ENCODE results near the gene NR6A1.

Gene NR6A1

DNA sequence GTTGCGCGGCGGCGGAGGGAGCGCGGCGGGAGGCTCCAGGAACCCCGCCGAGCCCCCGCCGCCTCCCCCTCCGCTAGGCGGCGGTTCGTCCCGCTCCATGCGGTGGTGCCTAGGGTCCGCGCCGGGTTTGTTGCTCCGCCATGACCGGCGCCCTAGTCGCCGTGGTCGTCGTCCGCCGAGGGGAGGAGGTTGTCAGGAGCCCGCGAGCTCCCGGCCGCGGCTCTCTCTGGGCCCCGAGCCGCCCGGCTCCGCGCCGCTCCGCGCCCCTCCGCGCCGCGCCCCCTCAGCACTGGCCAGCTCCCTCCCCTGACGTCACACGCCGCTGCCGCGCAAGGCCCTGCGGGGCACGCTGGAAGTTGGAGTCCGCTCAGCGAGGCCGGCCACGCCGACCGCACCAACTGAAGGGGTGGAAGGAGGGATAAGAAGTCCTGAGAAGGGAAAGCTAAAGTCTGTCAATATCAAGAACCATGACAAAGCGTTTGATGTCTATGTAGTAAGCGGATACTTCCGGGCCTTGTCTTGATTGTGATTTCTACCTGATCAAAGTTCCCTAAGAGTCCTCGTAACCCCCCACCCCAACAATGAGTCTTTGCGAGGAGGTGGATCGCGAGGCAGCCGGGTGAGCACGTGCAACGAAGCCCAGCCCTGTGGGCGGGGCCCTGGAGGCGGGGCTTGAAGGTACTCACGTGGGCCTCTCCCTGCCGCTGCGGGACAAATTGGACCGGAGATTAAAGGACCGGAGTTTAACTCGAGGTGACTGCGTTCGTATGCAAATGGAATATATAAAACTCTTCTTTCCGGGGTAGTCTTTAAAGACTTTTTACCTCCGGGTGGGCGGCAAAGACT, at the start of gene NR6A1:
TSS of gene NR6A1 (minus strand) at position 291 of the 846 bp plus-strand sequence.
- peak; percentile 96 for DNase-seq (ENCODE audit: low spot score)

DNA sequence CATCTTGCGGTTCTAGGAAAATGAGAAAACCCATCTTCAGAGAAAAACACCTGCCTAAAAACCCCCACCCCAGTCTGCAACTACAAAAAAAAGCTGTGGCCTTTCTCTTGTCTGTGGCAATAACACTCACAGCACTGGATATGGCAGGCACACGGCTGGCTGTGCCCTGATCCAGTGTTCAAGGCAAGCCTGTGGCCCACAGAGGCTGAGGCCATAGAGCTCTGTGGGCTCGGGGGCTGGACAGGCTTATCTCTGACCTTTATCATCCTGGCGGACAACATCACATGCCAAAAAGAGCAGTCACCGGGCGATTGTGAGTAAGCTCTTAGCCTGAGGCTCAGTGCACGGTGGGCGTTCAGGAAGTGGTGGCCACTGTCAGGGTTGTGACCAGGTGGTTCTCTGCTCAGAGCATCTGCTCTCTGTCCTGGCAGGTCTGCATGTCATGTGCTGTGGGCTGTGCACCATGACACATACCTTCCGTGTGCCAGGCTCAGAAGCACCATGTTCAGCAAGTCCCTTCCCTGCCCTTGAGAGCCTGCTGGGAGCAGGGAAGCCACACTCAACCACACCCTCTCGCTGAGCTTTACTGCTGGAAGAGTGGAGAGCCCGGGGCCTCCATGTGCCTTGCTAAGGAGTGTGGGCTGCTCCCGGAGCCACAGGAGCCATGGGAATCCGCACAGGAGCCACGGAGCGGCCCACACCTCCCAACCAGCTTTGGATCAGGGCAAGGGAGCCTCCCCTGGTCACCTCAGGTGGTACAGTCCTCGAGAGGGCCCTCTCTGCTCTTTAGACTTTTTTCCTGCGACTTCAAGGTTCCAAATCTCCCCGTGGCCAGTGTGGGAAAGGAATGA, 47.5 kb upstream of the NR6A1 start:
- no peak for DNase-seq (ENCODE audit: low spot score)

DNA sequence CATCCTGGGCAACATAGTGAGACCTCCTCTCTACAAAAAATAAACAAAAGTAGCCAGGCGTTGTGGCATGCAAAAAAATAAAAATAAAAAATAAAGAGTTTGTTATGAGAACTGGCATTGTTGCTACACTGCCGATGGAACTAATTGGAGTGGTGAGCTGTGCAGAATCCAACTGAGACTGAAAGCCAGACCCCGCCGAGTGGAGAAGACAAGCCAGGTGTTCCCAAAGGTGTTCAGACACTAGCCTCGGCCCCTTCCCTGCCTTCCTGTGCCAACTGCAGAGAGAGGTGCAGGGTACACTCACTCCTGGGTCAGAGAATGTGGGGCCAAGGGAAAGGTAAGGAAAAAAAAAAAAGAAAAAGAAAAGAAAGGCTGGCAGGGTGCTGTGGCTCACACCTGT, 44.5 kb upstream of the NR6A1 start:
- no peak for DNase-seq (ENCODE audit: low spot score)

DNA sequence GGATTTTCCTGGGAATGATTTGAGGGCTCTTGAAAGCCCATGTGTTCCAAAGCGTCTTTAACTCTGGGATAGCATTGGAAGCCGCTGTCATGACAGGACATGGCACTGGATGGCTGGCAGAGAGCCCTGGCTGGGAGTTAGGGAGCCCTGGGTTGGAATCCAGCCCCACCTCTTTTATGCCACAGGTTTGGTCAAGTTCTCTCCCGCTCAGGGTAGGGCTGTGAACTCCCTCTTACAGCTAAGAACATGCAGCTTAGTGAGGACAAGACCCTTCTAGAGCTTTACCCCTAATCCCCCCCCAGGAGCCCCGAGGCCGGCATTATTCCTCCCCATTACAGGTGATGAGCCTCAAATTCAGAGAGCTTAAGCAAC, 43.0 kb upstream of the NR6A1 start:
- DNase-seq (ENCODE audit: low spot score): no peak

DNA sequence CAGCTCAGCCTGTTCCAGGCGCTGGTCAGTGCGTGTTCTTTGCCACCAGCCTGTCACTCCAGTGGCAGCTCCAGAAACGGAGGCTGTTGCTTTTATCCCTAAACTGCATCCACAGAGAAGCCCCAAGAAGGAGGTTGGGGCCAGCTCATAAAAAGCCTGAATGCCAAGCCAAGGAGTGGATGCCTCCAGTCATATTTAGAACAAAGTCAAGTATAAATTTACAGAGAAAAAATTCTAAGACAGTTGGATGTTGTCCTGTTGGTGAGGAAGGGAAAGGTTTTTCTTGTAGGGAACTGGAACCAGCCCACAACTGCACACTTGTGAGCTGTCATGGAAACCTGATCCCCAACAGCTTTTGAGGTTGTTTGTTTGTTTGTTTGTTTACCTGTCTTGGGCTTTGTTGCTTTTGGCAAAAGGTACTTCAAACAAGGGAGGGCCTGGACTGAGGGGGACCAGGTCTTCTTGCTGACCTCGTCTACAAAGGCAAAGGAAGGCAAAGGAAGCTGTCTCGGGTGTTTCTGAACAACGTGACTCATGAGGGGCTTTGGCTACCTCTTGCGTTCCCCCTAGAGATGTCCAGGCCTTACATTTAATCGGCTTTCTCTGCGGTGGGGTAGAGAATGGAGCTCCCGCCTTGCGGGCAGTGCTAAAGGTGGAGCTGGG, 42.5 kb upstream of the NR6A1 start:
- no peak for DNase-seq (ENCODE audit: low spot score)

DNA sequence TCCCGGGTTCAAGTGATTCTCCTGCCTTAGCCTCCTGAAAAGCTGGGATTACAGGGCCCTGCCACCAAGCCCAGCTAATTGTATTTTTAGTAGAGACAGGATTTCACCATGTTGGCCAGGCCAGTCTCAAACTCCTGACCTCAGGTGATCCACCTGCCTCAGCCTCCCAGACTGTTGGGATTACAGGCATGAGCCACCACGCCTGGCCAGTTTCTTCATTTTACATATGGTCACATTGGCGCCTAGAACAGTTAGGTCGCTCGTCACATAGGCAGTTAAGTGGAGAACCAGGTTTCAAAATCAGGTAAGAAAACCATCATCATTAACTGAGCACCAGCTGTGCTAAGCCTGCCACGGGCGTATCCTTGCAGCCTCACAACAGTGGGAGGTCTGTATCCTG, 41.9 kb upstream of the NR6A1 start:
- no peak for DNase-seq (ENCODE audit: low spot score)

DNA sequence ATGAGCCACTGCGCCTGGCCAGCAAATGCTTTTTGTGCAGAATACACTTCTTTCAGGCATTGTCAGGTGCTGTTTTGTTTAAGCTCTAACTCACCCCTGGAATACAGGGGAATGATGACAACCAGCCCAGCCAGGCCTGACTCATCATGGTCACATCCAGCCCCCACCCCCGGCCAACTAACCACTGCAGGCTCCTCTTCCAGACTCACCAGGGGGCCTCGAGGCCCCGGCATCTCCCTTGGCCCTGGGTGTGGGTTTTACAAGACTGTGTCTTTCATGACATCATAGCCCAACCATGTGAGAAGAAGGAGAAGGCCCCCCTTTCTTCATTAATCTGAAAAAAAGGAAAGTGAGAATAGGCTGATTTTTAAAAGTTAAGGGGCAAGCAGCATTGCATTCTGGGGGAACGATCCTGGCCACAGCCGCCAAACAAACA, 41.3 kb upstream of the NR6A1 start:
- no peak for DNase-seq (ENCODE audit: low spot score)

DNA sequence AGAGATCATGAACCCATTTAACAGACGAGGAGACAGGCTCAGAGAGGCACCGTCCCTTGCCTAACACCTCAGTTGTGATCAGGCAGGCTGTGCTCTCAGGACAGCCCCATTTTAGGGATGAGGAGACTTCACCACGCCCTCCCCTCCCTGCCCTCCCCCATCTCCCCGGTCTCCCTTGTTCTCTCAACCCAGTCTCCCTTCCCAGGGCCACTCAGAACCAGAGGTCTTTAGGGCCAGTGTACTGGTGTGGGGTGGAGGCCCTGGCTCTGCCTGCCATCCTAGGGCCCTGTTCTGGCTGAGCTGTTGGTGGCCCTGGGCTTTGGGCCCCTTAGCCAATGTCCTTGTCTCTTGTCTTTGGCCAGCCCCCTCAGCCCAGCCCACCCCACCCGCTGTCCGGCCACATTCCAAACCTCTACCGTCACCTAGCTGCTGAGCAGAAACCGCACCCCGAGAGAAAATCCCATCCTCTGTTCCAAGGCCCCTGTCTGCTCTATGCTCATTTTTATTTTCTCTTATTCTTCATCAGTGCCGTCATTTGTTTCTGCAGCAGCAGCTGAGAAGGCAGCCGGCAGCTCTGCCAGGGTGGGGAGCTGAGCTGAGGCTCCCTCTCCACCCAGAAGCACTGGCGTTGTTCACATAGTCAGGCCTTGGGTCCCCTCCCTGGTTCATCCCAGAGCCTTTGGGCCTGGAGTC, 39.7 kb upstream of the NR6A1 start:
- no peak for DNase-seq (ENCODE audit: low spot score)

DNA sequence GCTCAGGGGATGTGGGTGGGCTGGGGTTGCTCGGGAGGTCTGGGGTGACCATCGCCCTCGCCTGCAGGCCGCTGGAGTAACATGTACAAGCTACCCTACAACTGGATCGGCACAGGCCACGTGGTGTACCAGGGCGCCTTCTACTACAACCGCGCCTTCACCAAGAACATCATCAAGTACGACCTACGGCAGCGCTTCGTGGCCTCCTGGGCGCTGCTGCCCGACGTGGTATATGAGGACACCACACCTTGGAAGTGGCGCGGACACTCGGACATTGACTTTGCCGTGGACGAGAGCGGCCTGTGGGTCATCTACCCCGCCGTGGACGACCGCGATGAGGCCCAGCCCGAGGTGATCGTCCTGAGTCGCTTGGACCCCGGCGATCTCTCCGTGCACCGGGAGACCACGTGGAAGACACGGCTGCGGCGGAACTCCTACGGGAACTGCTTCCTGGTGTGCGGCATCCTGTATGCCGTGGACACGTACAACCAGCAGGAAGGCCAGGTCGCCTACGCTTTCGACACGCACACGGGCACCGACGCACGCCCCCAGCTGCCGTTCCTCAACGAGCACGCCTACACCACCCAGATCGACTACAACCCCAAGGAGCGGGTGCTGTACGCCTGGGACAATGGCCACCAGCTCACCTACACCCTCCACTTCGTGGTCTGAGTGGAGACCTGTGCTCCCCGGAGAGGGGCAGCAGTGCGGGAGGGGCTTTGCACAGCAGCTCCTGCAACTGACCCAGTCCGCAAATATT, 38.8 kb upstream of the NR6A1 start:
- no peak for DNase-seq (ENCODE audit: low spot score)

DNA sequence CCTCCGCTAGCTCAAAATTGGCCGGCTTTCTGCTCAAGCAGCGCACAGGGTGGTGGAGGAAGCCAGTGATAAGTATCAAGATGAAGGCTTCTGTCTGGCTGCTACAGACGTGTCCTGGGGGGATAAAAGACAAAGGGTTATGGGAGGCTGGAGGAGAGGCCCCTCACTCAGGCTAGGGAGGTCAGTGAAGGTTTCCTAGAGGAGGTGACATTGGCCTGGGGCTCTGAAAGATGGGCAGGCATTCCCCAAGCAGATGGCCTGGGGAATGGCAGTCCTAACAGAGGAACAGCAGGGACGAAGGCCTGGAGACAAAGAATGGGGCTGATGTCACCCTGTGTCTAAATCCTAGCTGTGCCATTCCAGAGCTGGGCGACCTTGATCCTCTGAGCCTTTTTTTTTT, 38.1 kb upstream of the NR6A1 start:
- DNase-seq (ENCODE audit: low spot score): no peak

DNA sequence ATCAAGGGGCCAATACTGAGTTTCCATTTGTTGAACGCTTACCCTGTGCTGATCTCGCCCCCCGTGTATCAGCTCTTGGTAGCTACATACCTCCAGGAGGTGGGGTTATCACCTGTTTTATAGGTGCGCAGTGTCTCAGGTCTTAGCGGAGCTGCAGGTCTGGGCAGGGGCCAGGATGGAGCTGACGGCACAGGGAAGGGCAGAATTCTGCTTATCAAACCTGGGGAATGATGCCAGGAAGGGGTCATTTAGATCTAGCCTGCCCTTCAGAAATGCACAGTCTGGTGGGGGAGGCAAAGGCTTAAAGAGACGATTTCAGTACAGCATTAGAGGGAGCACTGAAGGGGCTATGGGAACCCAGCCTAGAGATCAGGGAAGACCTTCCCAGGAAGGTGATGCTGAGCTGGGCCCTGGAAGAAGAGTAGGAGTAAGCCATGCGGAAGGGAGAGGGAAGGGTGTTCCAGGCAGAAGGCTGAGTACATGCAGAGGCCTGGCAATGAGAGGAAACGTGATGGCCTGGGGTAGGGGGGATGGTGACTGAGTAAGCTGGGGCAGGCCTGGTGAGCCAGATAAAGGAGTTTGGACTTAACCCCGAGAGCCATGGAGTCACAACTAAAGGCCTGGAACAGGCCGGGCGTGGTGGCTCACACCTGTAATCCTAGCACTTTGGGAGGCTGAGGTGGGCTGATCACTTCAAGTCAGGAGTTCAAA, 37.3 kb upstream of the NR6A1 start:
- DNase-seq (ENCODE audit: low spot score): no peak

DNA sequence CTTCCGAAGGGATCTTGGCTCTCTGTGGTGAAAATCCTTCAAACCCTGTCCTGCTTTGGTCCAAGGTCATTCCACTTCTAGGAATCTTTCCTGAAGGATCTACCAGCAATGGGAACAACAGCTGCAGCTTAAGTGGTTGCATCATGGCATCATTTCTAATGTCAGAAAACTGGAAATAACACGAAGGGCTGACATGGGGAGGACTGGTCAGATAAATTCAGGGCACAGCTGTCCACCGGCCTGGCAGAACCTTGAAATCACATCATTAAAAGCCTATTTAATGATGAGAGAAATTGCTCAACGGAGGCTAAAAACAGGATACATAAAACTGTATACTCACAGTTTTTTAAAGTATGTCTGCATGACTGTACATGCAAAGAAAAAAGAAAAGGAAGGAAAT, 34.1 kb upstream of the NR6A1 start:
- no peak for DNase-seq (ENCODE audit: low spot score)

DNA sequence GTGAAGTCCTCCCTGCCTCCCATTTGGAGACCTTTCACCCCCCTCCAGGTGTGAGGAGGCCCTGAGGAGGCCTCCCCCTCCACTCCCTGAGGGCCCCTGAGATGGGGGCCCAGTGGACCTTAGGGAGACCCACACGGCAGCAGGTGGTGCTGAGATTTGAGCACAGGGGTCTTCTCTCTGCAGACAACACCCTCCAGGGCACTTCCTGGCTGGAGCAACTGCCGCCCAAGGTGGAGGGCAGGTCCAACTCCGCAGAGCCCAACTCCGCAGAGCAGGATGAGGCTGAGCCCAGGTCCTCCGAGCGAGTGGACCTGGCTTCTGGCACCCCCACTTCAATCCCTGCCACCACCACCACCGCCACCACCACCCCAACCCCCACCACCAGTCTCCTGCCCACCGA, 32.8 kb upstream of the NR6A1 start:
- no peak for DNase-seq (ENCODE audit: low spot score)

DNA sequence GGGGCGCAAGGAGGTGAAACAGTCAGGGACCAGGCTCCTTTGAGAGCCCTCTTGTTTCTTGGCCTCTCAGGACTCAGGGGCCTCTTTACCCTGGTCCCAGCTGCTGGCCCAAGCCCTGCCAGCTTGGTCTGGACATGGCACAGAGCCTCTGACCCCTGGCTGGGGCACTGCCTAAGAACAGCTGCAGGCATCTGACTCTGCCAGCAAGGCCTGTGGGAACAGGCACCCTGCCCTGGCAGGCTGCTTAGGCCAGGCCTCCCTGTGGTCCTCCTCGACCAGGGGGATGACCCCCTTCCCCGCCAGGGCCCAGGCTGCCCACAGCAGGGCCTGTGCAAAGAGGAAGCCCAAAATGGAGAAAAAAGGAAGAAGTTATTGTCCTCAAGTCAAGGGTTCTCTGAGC, 31.3 kb upstream of the NR6A1 start:
- no peak for DNase-seq (ENCODE audit: low spot score)

DNA sequence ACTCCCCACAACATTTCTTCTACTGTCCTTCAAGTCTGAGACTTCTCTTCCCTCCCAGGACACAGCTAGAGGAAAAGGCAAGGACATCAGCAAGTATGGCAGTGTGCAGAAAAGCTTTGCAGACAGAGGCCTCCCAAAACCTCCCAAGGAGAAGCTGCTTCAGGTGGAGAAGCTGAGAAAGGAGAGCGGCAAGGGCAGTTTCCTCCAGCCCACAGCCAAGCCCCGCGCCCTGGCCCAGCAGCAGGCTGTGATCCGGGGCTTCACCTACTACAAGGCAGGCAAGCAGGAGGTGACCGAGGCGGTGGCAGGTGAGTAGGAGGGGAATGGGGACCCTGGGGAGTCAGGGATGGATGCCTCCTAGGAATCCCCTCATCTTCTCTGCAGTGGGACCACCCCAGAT, 30.2 kb upstream of the NR6A1 start:
- no peak for DNase-seq (ENCODE audit: low spot score)

DNA sequence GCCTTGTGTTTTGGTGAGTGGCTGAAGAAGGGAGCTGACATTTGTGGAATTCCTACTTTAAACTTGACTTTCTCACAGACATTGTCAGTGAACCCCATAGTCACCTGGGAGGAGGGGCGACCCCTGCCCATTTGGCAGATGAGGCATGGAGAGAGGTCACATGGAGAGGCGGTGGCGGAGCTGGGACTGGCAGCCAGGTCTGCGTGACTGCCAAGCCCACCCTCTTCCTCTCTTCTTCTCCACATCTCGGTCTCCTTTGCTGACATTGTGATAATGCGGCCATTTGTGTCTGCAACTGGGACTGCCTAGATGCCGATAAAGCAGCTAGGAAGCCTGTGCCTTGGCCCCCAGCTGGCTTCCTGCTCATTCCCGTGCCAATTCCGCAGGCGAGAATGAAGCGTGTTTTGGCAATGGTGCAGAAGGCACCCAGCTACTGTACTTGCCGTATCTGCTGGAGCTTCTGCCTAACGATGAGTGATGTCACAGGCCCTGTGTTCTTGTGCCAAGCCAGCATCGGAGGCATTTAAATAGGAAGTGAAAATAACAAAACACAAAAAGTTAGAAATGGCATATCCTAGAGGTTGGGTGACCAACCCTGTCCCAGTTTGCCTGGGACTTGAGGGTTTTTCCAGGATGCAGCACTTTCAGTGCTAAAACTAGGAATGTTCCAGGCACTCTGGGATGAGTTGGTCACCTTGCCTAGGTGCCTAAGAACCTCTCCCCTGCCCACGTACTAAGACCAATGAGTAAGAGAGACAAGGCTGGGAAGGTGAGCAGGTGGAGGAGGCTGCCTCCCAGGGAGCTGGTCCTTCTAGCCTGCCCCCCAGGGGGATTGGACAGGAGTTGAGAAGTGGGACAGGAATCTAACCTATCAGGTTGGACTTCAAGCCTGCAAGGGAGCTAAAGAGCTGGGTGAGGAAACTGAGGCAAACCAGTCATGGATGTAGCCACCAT, 29.5 kb upstream of the NR6A1 start:
- DNase-seq (ENCODE audit: low spot score): no peak

DNA sequence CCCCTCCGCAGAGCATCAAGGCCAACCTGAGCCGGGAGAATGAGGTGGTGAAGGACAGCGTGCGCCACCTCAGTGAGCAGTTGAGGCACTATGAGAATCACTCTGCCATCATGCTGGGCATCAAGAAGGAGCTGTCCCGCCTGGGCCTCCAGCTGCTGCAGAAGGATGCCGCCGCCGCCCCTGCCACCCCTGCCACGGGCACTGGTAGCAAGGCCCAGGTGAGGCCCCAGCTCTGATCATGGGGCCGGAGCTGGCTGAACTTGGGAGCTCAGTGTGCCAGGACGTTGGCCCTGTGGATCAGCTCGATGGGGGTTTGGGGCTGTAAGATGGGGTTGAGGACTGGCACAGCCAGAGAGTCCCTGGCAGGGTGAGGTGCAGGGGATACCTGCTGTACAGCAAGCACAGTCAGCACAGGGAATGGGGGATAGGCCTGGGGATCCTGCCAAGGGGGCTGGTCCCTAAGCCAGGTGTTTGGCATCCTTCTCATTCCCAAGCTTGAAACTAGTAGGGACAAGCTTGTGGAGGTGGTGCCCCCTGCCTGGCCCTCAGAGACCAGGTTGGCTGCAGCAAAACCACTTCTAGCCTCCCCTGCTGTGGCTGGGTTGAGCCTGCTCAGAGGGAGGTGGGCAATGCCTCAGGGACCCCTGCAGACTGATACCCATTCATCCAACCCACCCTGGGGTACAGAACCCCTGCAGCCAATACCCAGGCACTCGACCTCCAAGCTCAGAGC, 28.3 kb upstream of the NR6A1 start:
- no peak for DNase-seq (ENCODE audit: low spot score)

DNA sequence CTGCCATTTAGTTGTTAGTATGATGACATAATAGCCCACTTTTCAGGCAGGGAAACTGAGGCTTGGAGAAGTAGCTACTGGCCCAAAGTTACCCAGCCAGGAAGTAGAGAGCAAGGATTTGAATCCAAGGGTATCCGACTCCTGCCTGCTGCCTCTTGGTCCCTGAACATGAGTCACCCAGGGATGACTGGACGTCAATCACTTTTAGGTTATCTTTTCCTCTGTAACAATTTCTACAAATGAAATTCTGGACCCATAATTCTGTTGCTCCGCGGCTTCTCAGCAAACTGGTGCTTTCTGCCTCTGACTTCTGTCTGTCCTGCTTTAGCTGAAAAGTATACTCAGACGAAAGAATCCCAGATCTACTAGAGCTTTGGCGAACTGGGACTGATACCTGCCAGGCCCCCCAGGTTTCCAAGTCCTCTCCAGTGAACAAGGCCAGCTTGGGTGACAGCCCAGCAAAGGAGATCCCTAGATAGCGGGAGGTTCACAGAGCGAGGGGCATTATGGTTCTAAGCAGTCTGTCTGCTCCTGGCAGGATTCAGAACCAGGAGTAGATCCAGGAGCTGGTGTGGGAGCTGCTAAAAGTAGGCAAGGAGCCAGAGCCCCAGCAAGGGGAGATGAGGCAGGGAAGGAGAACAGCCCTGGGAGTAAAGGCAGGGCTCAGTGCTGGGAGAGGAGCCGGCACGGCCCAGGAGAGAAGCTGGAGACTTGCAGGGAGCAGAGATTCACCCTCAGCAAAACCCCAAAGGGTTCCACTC, 26.4 kb upstream of the NR6A1 start:
- no peak for DNase-seq (ENCODE audit: low spot score)
